Pons (tissue), 1 donor: ENCODE measurements around the gene KRTAP9-2.
"Not testable (repeated sequence)": the region's sequence is repeated elsewhere in the genome, so short reads cannot be mapped to it uniquely, and the experiment has no call there.

ENCODE experiments used
- DNase-seq: peaks from one replicate; pipeline ENCODE4 v3.0.0-alpha.2; 2016; ENCODE audit warnings: low spot score

The KRTAP9-2 gene

DNA sequence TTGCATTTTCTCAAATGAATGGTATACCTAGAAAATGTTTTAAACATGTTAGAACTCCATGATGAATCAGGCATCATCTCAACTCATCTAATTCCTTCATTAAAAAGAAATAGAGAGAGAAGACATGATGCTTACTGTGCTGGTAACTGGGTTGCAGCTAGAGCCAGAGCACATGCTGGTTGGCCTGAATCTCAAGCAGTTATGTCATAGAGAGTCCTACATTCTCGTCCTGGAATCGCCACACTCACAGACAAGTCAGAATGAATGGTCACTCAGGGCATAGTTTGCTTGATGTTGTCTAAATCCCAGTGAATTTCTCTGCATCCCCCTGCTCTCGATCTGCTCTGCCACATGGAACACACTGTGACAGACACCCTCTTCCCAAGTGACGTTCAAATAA, 10.7 kb downstream of the KRTAP9-2 start:
- not testable (repeated sequence) for DNase-seq

DNA sequence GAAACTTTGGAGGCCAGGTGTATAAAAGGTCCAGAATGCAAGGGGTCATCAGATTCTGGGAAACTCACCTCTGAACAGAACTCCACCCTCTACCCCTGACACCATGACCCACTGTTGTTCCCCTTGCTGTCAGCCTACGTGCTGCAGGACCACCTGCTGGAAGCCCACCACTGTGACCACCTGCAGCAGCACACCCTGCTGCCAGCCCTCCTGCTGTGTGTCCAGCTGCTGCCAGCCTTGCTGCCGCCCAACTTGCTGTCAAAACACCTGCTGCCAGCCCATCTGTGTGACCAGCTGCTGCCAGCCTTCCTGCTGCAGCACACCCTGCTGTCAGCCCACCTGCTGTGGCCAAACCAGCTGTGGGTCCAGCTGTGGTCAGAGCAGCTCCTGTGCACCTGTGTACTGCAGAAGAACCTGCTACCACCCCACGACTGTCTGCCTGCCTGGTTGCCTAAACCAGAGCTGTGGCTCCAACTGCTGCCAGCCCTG, 11.5 kb downstream of the KRTAP9-2 start, which contains the start of gene KRTAP9-8:
KRTAP9-8 (plus strand) TSS at position 51 of the 489 bp plus-strand sequence; CDS start at position 104, 53 bp downstream.
- DNase-seq, result not testable (repeated sequence)

DNA sequence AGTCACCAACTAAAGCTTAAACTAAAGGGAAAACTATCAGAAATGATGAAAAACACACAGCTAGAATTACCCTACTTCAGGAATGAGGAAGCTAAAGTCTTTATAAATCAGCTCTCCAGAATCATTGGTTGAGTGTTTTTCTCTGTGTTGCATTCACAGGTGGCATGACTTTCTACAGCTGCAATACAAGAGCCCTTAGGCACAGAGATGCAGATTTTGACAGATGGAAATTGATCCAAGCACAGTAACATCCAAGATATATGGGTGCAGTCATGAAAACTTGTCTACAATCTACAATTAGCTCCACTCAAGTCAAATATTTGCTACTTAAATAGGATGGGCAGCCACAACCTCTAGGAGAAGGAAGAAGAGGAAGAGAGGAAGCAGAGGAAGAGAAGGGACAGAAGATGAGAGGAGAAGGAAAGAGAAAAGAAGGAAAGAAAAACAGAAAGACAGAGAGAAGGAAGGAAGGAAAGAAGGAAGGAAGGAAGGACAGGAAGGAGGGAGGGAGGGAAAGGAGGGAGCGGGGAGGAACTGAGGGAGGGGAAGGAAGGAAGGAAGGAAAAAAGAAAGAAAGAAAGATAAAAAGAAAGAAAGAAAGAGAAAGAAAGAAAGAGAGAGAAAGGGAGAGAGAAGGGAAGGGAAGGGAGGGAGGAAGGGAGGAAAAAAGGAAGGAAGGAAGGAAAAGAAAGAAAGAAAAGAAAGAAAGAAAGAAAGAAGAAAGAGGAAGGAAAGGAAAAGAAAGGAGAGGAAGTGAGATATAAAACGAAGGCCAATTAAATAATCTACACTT, 20.7 kb downstream of the KRTAP9-2 start:
- not testable (repeated sequence) for DNase-seq

DNA sequence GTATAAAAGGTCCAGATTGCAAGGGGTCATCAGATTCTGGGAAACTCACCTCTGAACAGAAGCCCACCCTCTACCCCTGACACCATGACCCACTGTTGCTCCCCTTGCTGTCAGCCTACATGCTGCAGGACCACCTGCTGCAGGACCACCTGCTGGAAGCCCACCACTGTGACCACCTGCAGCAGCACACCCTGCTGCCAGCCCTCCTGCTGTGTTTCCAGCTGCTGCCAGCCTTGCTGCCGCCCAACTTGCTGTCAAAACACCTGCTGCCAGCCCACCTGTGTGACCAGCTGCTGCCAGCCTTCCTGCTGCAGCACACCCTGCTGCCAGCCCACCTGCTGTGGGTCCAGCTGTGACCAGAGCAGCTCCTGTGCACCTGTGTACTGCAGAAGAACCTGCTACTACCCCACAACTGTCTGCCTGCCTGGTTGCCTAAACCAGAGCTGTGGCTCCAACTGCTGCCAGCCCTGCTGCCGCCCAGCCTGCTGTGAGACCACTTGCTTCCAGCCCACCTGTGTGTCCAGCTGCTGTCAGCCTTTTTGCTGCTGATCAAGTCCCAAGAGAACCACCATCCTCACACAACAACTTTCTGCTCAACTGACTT, 23.3 kb downstream of the KRTAP9-2 start, which contains the start of gene KRTAP9-4:
KRTAP9-4 (plus strand) TSS at position 51 of the 604 bp plus-strand sequence; CDS start at position 85, 34 bp downstream.
- not testable (repeated sequence) for DNase-seq

DNA sequence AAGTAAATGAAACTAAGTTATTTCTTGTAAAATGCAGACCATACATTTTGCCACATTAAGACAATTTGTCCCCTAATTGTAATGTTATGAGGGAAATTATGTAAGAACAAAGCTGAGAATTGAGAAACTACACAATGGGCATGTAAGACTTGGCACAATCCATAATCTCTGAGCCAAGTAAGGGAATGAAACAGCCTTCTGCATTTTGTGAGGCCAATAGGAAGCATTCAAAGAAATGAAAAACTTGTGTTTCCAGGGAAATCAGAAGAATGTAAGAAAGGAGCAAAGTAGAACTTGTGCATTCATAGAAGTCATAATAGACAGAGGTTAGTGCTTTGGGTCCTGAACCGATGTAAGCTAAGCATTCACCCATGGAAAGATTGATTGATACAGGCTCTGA, 24.8 kb downstream of the KRTAP9-2 start:
- no peak for DNase-seq

DNA sequence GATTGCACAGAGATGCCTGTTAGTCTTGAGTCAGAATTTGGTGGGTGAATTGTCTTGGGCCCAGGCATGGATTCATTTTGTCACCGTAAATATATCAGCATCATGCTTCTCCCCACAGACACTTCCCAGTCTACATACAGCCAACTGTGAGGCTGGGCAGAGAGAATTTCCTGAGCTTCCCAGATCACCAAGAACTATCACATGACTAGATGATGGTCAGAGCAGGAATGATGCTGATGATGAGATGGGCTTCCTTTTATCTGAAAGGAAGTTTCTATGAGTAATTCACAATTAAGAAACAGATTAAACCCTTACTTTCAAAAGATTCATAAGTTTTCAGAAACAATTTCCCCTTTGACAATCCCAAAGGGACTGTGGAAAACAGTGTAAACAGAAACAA, 28.4 kb downstream of the KRTAP9-2 start:
- DNase-seq, result no peak

DNA sequence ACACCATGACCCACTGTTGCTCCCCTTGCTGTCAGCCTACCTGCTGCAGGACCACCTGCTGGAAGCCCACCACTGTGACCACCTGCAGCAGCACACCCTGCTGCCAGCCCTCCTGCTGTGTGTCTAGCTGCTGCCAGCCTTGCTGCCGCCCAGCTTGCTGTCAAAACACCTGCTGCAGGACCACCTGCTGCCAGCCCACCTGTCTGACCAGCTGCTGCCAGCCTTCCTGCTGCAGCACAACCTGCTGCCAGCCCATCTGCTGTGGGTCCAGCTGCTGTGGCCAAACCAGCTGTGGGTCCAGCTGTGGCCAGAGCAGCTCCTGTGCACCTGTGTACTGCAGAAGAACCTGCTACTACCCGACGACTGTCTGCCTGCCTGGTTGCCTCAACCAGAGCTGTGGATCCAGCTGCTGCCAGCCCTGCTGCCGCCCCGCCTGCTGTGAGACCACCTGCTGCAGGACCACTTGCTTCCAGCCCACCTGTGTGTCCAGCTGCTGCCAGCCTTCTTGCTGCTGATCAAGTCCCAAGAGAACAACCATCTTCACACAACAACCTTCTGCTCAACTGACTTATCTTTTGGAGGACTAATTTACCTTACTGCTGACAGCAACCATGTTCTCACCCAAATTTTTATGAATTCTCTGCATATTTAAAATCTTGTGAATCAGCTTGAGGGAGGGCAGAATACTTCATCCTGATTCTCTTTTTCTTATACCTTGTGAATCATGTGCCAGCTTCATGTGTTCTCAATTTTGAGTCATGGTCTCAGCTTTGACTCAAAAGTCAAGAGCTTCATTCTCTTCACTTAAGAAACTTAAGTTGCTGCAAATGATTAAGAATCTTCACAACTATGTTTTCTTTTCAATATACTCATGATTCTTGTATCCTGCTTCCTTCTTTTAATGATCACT, 29.2 kb downstream of the KRTAP9-2 start, which contains the start of gene KRTAP9-9:
KRTAP9-9 (plus strand) TSS at position 4 of the 910 bp plus-strand sequence.
- not testable (repeated sequence) for DNase-seq

DNA sequence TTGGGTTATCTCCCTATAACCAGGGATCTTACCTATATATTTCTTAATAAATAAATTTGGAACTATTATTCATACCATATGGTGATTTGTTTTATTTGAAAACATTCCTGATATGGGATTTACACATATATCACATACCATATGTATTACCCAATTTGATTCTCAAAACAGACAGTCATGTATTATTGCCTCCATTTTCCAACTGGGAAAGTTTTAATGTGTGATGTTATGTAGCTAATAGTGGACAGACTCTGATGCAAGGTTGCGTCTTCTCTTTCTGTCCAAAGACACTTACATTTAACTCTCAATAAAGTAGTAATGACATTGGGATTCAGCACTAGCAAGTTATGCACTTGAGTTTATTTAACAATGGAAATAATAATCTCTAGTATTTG, 29.8 kb downstream of the KRTAP9-2 start:
- DNase-seq, result no peak

DNA sequence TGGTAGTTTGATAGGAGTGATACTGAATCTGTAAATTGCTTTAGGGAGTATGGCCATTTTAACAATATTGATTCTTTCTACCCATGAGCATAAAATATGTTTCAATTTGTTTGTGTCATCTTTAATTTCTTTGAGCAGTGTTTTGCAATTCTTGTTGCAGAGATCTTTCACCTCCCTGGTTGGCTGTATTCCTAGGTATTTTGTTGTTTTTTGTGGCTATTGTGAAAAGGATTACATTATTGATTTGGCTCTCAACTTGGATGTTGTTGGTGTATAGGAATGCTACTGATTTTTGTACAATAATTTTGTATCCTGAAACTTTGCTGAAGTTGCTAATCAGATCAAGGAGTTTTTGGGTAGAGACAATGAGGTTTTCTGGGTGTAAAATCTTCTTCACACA, 32.0 kb downstream of the KRTAP9-2 start:
- no peak for DNase-seq

DNA sequence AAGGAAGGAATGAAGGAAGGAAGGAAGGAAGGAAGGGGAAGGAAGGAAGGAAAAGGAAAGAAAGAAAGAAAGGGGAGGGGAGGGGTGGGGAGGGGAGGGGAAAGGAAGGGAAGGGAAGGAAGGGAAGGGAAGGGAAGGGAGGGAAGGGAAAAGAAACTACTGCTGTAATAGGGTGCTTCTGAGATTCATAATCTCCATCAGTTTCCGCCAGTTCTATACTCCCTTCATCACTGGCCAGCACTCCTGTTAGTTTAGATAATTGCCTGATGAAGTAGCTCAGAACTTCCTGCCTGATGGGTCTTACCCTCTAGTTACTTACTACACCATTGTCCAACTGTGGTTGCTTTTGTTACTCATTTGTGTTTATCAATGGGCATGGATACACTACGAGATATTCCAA, 36.8 kb downstream of the KRTAP9-2 start:
- DNase-seq, result no peak

DNA sequence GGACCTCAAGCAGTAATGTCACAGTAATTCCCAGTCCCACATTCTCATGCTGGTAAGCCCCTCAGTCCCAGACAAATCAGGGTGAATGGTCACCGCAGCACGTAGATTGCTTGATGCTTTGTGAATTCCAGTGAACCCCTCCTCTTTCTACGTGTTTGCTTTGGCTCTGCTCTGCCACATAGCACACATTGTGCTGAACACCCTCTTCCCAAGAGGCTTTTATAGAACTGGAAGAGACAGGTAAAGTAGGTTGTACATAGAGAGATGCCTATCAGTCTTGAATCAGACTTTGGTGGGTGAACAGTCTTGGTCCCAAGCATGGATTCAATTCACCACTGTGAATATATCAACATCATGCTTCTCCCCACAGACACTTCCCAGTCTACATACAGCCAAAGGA, 38.2 kb downstream of the KRTAP9-2 start:
- no peak for DNase-seq

DNA sequence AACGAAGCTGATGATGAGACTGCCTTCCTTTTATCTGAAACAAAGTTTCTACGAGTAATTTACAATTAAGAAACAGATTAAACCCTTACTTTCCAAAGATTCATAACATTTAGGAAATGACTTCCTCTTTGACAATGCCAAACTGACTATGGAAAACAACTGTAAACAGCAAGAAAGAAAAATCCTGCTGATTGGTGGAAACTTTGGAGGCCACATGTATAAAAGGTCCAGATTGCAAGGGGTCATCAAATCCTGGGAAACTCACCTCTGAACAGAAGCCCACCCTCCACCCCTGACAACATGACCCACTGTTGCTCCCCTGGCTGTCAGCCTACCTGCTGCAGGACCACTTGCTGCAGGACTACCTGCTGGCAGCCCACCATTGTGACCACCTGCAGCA, 38.6 kb downstream of the KRTAP9-2 start, which contains the start of gene KRTAP9-6:
KRTAP9-6 (plus strand) TSS at position 301 of the 400 bp plus-strand sequence; CDS start at position 301, 0 bp downstream.
- DNase-seq, result no peak

DNA sequence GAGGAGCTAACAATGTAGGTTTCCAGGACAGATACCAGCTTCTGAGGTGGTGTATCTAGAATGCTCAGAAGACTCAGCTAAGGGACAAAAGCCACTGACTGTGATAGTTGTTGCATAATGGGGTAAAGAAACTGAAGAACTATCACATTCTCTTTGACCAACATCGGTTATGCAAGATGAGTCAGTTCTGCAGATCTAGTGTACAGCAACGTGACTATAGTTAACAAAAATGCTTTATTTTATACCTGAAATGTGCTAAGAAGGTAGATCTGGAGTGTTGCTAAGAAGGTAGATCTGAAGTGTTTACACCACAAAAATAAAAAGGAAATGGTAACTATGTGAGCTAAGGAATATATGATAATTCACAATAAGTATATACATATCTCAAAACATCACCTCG, 41.3 kb downstream of the KRTAP9-2 start:
- DNase-seq, result no peak

DNA sequence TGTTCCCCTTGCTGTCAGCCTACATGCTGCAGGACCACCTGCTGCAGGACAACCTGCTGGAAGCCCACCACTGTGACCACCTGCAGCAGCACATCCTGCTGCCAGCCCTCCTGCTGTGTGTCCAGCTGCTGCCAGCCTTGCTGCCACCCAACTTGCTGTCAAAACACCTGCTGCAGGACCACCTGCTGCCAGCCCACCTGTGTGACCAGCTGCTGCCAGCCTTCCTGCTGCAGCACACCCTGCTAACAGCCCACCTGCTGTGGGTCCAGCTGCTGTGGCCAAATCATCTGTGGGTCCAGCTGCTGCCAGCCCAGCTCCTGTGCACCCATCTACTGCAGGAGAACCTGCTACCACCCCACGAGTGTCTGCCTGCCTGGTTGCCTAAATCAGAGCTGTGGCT, 44.9 kb downstream of the KRTAP9-2 start:
- not testable (repeated sequence) for DNase-seq

DNA sequence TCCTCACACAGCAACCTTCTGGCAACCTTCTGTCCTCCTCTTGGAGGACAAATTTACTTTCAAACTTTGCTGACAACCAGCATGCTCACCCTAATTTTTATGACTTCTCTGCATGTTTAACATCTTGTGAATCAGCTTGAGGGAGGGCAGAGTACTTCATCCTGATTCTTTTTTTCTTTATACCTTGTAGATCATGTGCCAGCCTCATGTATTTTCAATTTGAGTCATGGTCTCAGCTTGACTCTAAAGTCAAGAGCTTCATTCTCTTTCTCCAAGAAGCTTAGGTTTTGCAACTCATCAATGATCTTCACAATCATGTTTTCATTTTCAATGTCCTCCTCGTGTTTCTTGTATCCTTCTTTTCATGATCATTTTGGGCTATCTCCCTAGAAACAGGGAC, 45.4 kb downstream of the KRTAP9-2 start:
- no peak for DNase-seq

DNA sequence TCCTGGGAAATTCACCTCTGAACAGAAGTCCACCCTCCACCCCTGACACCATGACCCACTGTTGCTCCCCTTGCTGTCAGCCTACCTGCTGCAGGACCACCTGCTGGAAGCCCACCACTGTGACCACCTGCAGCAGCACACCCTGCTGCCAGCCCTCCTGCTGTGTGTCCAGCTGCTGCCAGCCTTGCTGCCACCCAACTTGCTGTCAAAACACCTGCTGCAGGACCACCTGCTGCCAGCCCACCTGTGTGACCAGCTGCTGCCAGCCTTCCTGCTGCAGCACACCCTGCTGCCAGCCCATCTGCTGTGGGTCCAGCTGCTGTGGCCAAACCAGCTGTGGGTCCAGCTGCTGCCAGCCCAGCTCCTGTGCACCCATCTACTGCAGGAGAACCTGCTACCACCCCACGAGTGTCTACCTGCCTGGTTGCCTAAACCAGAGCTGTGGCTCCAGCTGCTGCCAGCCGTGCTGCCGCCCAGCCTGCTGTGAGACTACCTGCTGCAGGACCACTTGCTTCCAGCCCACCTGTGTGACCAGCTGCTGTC, 49.3 kb downstream of the KRTAP9-2 start, which contains the start of gene KRTAP9-7:
KRTAP9-7 (plus strand) TSS at position 51 of the 543 bp plus-strand sequence; CDS start at position 51, 0 bp downstream.
- not testable (repeated sequence) for DNase-seq
